ENCODE results near the gene TINAGL1. TPM values are rescaled to one million over a fixed set of nuclear protein-coding genes. Genes with fewer than 3 reads are reported as not detected.

The TINAGL1 gene
- total and polyA plus RNA-seq, 2 of the 13 experiments (the other 11 are each of a cell fraction or from before 2014, with no cell fraction given) = 24.7 to 76.8 TPM

DNA sequence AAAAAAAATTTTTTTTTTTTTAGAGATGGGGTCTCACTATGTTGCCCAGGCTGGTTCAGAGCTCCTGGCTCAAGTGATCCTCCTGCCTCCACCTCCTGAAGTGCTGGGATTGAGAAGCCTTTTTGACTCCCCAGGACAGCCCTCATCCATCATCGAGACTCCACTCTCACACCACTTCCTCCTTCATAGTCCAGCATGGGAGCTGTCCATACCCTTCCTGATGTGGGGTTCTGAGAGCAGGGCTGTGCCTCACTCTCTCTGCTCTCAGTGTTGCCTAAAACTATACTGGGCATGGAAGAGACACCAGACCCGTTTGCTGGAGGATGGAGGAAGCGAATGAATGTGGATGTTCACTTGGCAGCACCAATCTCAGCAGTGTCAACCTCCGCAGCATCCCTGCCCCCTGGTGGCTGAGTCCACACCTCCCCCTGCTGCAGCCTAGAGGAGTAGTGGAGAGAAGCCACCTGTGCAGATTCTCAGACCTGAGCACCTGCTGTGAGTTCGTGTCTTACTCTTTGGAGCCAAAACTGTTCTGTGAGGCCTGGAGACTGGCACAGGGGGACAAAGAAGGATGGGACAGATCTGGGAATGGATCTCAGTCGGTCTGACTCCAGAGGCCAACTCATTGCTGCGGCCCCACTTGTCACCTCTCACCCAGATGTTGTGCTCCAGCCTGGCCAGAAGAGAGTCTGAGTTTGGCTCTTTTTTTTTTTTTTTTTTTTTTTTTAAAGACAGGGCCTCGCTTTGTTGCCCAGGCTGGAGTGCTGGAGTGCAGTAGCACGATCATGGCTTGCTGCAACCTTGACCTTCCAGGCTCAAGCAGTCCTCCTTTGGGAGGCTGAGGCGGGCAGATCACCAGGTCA, 17.7 kb downstream of the TINAGL1 start (continued):
- no peak for TF ChIP-seq ZNF564 (CRISPR knock-in tag; IDR thresholded peaks at IDR 0.05)
- no peak for TF ChIP-seq ZC3H4 (CRISPR knock-in tag; IDR thresholded peaks at IDR 0.05; ENCODE audit: borderline replicate concordance)
- TF ChIP-seq ZFAT (CRISPR knock-in tag; conservative IDR thresholded peaks at IDR 0.05) = no peak
- TF ChIP-seq ZNF101 (CRISPR knock-in tag; IDR thresholded peaks at IDR 0.05; ENCODE audit: borderline replicate concordance, low read depth) = no peak
- no peak for TF ChIP-seq KDM1A (CRISPR knock-in tag; IDR thresholded peaks at IDR 0.05)
- peak; percentile 91 for TF ChIP-seq RAD21 (CRISPR knock-in tag; IDR thresholded peaks at IDR 0.05)
- TF ChIP-seq, protein P1, sequence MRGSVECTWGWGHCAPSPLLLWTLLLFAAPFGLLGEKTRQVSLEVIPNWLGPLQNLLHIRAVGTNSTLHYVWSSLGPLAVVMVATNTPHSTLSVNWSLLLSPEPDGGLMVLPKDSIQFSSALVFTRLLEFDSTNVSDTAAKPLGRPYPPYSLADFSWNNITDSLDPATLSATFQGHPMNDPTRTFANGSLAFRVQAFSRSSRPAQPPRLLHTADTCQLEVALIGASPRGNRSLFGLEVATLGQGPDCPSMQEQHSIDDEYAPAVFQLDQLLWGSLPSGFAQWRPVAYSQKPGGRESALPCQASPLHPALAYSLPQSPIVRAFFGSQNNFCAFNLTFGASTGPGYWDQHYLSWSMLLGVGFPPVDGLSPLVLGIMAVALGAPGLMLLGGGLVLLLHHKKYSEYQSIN (CRISPR knock-in tag; IDR thresholded peaks at IDR 0.05; ENCODE audit: borderline replicate concordance) = no peak
- no peak for TF ChIP-seq EZH2 (conservative IDR thresholded peaks at IDR 0.05; ENCODE audit: low read depth, low read length)
- TF ChIP-seq, protein P2, sequence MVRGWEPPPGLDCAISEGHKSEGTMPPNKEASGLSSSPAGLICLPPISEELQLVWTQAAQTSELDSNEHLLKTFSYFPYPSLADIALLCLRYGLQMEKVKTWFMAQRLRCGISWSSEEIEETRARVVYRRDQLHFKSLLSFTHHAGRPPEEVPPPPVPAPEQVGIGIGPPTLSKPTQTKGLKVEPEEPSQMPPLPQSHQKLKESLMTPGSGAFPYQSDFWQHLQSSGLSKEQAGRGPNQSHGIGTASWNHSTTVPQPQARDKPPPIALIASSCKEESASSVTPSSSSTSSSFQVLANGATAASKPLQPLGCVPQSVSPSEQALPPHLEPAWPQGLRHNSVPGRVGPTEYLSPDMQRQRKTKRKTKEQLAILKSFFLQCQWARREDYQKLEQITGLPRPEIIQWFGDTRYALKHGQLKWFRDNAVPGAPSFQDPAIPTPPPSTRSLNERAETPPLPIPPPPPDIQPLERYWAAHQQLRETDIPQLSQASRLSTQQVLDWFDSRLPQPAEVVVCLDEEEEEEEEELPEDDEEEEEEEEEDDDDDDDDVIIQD (CRISPR knock-in tag; IDR thresholded peaks at IDR 0.05; ENCODE audit: low read depth) = no peak
- no peak for TF ChIP-seq NRL (CRISPR knock-in tag; IDR thresholded peaks at IDR 0.05; ENCODE audit: borderline replicate concordance)
- TF ChIP-seq, protein P3, sequence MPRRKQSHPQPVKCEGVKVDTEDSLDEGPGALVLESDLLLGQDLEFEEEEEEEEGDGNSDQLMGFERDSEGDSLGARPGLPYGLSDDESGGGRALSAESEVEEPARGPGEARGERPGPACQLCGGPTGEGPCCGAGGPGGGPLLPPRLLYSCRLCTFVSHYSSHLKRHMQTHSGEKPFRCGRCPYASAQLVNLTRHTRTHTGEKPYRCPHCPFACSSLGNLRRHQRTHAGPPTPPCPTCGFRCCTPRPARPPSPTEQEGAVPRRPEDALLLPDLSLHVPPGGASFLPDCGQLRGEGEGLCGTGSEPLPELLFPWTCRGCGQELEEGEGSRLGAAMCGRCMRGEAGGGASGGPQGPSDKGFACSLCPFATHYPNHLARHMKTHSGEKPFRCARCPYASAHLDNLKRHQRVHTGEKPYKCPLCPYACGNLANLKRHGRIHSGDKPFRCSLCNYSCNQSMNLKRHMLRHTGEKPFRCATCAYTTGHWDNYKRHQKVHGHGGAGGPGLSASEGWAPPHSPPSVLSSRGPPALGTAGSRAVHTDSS (CRISPR knock-in tag; conservative IDR thresholded peaks at IDR 0.05) = no peak
- no peak for TF ChIP-seq JARID2 (CRISPR knock-in tag; IDR thresholded peaks at IDR 0.05; ENCODE audit: insufficient replicate concordance)
- peak; percentile 36; the same call in 1 of the 2 replicates for TF ChIP-seq KDM5B (CRISPR knock-in tag; IDR thresholded peaks at IDR 0.05; ENCODE audit: borderline replicate concordance)
- 0 out of 2 replicates have a peak, but pooled peaks have one; percentile 4 for TF ChIP-seq BHLHE40 (IDR thresholded peaks at IDR 0.05; ENCODE audit: low read length)
- TF ChIP-seq MEIS2 (CRISPR knock-in tag; IDR thresholded peaks at IDR 0.05) = no peak
- no peak for TF ChIP-seq MTA3 (CRISPR knock-in tag; IDR thresholded peaks at IDR 0.05)
- no peak for TF ChIP-seq DNMT1 (CRISPR knock-in tag; IDR thresholded peaks at IDR 0.05)
- TF ChIP-seq DMTF1 (CRISPR knock-in tag; IDR thresholded peaks at IDR 0.05) = no peak
- TF ChIP-seq PPARG (CRISPR knock-in tag; conservative IDR thresholded peaks at IDR 0.05) = peak; percentile 53; the same call in 1 of the 2 replicates
- TF ChIP-seq, protein P4, sequence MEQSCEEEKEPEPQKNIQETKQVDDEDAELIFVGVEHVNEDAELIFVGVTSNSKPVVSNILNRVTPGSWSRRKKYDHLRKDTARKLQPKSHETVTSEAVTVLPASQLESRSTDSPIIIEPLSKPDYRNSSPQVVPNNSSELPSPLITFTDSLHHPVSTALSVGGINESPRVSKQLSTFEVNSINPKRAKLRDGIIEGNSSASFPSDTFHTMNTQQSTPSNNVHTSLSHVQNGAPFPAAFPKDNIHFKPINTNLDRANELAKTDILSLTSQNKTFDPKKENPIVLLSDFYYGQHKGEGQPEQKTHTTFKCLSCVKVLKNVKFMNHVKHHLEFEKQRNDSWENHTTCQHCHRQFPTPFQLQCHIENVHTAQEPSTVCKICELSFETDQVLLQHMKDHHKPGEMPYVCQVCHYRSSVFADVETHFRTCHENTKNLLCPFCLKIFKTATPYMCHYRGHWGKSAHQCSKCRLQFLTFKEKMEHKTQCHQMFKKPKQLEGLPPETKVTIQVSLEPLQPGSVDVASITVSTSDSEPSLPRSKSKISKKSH (CRISPR knock-in tag; IDR thresholded peaks at IDR 0.05; ENCODE audit: borderline replicate concordance) = 0 out of 2 replicates have a peak, but pooled peaks have one; percentile 25
- no peak for TF ChIP-seq ZNF317 (CRISPR knock-in tag; IDR thresholded peaks at IDR 0.05)

Data from HepG2 (cell line).